ENCODE measurements around the gene FCRLA. TPM values are rescaled to one million over a fixed set of nuclear protein-coding genes. Genes with fewer than 3 reads are reported as not detected.

The FCRLA gene

GRCh38 chr1:161747801-161748200 lies 40.8 kb downstream of the FCRLA start:
- DNase-seq, result no peak
- Histone ChIP-seq H3K79me2 (ENCODE audit: control insufficient read depth, insufficient read depth, low read length) (peaks cover 12% of the 10 kb centered on the region), H4K8ac (ENCODE audit: low read depth, low read length) (no peak overlapping the region), H3K56ac (ENCODE audit: low read length) (no peak overlapping the region), H3K18ac (ENCODE audit: low read length) (no peak overlapping the region), H3K27ac (ENCODE audit: low read depth, low read length) (no peak overlapping the region), H2BK15ac (replicated peaks; ENCODE audit: low read depth) (no peak overlapping the region), H3K4me1 (ENCODE audit: control insufficient read depth, low read depth, low read length) (no peaks in the 10 kb centered on the region), H3K36me3 (ENCODE audit: control insufficient read depth, insufficient read depth, low read length) (peaks cover 2% of the 10 kb centered on the region), H2AK5ac (ENCODE audit: low read length) (no peak overlapping the region), H3K79me1 (ENCODE audit: low read length) (peaks cover 3% of the 10 kb centered on the region), H2BK5ac (ENCODE audit: low read length) (no peak overlapping the region), H3K27me3 (ENCODE audit: insufficient read depth, low read length, poor library complexity) (no peaks in the 10 kb centered on the region), H3K4me3 (ENCODE audit: low read length) (no peak overlapping the region), H4K5ac (ENCODE audit: low read length) (no peak overlapping the region), H2BK120ac (ENCODE audit: low read depth, low read length) (no peak overlapping the region), H3K4me2 (ENCODE audit: low read length) (no peak overlapping the region), H3K4ac (ENCODE audit: low read depth, low read length) (no peak overlapping the region), H3K23ac (ENCODE audit: low read length) (no peak overlapping the region), H3K9ac (ENCODE audit: low read length) (no peak overlapping the region)
- no CpG with 5 or more reads among the region's 6 CpGs for WGBS (ENCODE audit: extremely low coverage, insufficient coverage, low lambda C conversion rate)

- Histone ChIP-seq H3K4me3 (ENCODE audit: low read length) (peak within 1 kb of the TSS; percentile 98), H3K79me1 (ENCODE audit: low read length) (peaks cover 4% of the 10 kb centered on the region), H3K4me1 (ENCODE audit: control insufficient read depth, low read depth, low read length) (no peaks in the 10 kb centered on the region), H3K9ac (ENCODE audit: low read length) (peak within 1 kb of the TSS; percentile 99), H3K56ac (ENCODE audit: low read length) (peak within 1 kb of the TSS; percentile 100), H2BK15ac (replicated peaks; ENCODE audit: low read depth) (no peak within 1 kb of the TSS), H3K18ac (ENCODE audit: low read length) (peak within 1 kb of the TSS; percentile 77), H3K27me3 (ENCODE audit: insufficient read depth, low read length, poor library complexity) (no peaks in the 10 kb centered on the region), H2BK5ac (ENCODE audit: low read length) (peak within 1 kb of the TSS; percentile 91), H2AK5ac (ENCODE audit: low read length) (no peak within 1 kb of the TSS), H4K8ac (ENCODE audit: low read depth, low read length) (no peak within 1 kb of the TSS), H3K27ac (ENCODE audit: low read depth, low read length) (peak within 1 kb of the TSS; percentile 93), H4K5ac (ENCODE audit: low read length) (peak within 1 kb of the TSS; percentile 99), H3K36me3 (ENCODE audit: control insufficient read depth, insufficient read depth, low read length) (peaks cover 4% of the 10 kb centered on the region), H3K4me2 (ENCODE audit: low read length) (peak within 1 kb of the TSS; percentile 45), H2BK120ac (ENCODE audit: low read depth, low read length) (no peak within 1 kb of the TSS), H3K79me2 (ENCODE audit: control insufficient read depth, insufficient read depth, low read length) (peaks cover 12% of the 10 kb centered on the region), H3K23ac (ENCODE audit: low read length) (peak within 1 kb of the TSS; percentile 3), H3K4ac (ENCODE audit: low read depth, low read length) (no peak within 1 kb of the TSS)
- DNase-seq, result peak; percentile 98
- WGBS (ENCODE audit: extremely low coverage, insufficient coverage, low lambda C conversion rate), result no CpG with 5 or more reads among the region's 65 CpGs
Measured at GRCh38 chr1:161749509-161750407, 42.7 kb downstream of the FCRLA start, which contains the start of gene DUSP12. TSS of gene DUSP12 (plus strand) at chr1:161749786. CDS start at chr1:161749802, 16 bp downstream.

- no peak overlapping the region for H3K9ac ChIP-seq (ENCODE audit: low read length)
- H3K56ac ChIP-seq (ENCODE audit: low read length), result no peak overlapping the region
- no peak overlapping the region for H2BK15ac ChIP-seq (replicated peaks; ENCODE audit: low read depth)
- no peaks in the 10 kb centered on the region for H3K27me3 ChIP-seq (ENCODE audit: insufficient read depth, low read length, poor library complexity)
- H4K8ac ChIP-seq (ENCODE audit: low read depth, low read length), result no peak overlapping the region
- no peaks in the 10 kb centered on the region for H3K4me1 ChIP-seq (ENCODE audit: control insufficient read depth, low read depth, low read length)
- H3K23ac ChIP-seq (ENCODE audit: low read length), result no peak overlapping the region
- H3K79me1 ChIP-seq (ENCODE audit: low read length), result no peaks in the 10 kb centered on the region
- WGBS (ENCODE audit: extremely low coverage, insufficient coverage, low lambda C conversion rate), result no CpG with 5 or more reads among the region's 7 CpGs
- no peak overlapping the region for H2BK120ac ChIP-seq (ENCODE audit: low read depth, low read length)
- no peak overlapping the region for H3K4me2 ChIP-seq (ENCODE audit: low read length)
- H3K79me2 ChIP-seq (ENCODE audit: control insufficient read depth, insufficient read depth, low read length), result no peaks in the 10 kb centered on the region
- DNase-seq, result peak; percentile 47
- H4K5ac ChIP-seq (ENCODE audit: low read length), result no peak overlapping the region
- no peak overlapping the region for H3K18ac ChIP-seq (ENCODE audit: low read length)
- no peak overlapping the region for H2BK5ac ChIP-seq (ENCODE audit: low read length)
- H3K4ac ChIP-seq (ENCODE audit: low read depth, low read length), result no peak overlapping the region
- no peaks in the 10 kb centered on the region for H3K36me3 ChIP-seq (ENCODE audit: control insufficient read depth, insufficient read depth, low read length)
- H2AK5ac ChIP-seq (ENCODE audit: low read length), result no peak overlapping the region
- no peak overlapping the region for H3K27ac ChIP-seq (ENCODE audit: low read depth, low read length)
- H3K4me3 ChIP-seq (ENCODE audit: low read length), result no peak overlapping the region
Measured at GRCh38 chr1:161763522-161764098, 56.6 kb downstream of the FCRLA start.

Small RNA genes within 50 kb of the gene (small RNA-seq; reads per million reads assigned to genes)
- not detected for gene RF00019 (ENCODE audit: insufficient read depth)
- not detected for gene RN7SL466P (ENCODE audit: insufficient read depth)

Measured in mesendoderm (in vitro differentiated cells).